Measurements from ENCODE around the gene ELL2. TPM values are rescaled to one million over a fixed set of nuclear protein-coding genes. Genes with fewer than 3 reads are reported as not detected.

ELL2 gene
- total RNA-seq, 1 experiment from 2014 or later, result 24.4 TPM

GRCh38 chr5:95907740-95908706, 53.6 kb downstream of the ELL2 start:
- H3K4me3 Mint-ChIP-seq, result no peak overlapping the region
- no peaks in the 10 kb centered on the region for H3K9me3 Mint-ChIP-seq
- DNase-seq (ENCODE audit: low spot score), result no peak
- H3K36me3 Mint-ChIP-seq, result no peaks in the 10 kb centered on the region
- TF ChIP-seq ARID4B (CRISPR knock-in tag; IDR thresholded peaks at IDR 0.05; ENCODE audit: borderline replicate concordance) (no peak), TEAD4 (CRISPR knock-in tag; IDR thresholded peaks at IDR 0.05) (no peak), IRF2 (CRISPR knock-in tag; IDR thresholded peaks at IDR 0.05; ENCODE audit: borderline replicate concordance, low read depth) (no peak), HMGXB4 (CRISPR knock-in tag; IDR thresholded peaks at IDR 0.05) (no peak), TP53 (CRISPR knock-in tag; IDR thresholded peaks at IDR 0.05) (no peak), ZNF425 (CRISPR knock-in tag; conservative IDR thresholded peaks at IDR 0.05) (no peak), FOXP4 (CRISPR knock-in tag; IDR thresholded peaks at IDR 0.05) (no peak), FOXP1 (CRISPR knock-in tag; IDR thresholded peaks at IDR 0.05; ENCODE audit: borderline replicate concordance) (no peak), ATF6 (CRISPR knock-in tag; IDR thresholded peaks at IDR 0.05) (no peak), PRRX2 (CRISPR knock-in tag; IDR thresholded peaks at IDR 0.05) (no peak)
- ATAC-seq, result no peak
- H3K27me3 Mint-ChIP-seq (ENCODE audit: low read depth), result no peaks in the 10 kb centered on the region
- no peak overlapping the region for H3K27ac Mint-ChIP-seq
- peaks cover 19% of the 10 kb centered on the region for H3K4me1 Mint-ChIP-seq
- ChIA-PET CTCF (interaction anchor here (0.8 kb wide), 1 partner anchor 33 kb away, joined by 3 read pairs; no protein-coding TSS in a partner anchor), POLR2A (no interaction called here)
